Dedifferentiated amniotic fluid mesenchymal stem cell (primary cell): ENCODE data around the gene APBB1IP.

ENCODE experiments used
- DNase-seq: peaks from one replicate; pipeline ENCODE4 v3.0.0-alpha.2; 2016; ENCODE audit errors: extremely low spot score

The APBB1IP gene

GRCh38 chr10:26507441-26507840 is 69.3 kb downstream of the APBB1IP start:
- DNase-seq: no peak

- no peak for DNase-seq
These were observed 69.9 kb downstream of the APBB1IP start for GRCh38 chr10:26508016-26508415.

- no peak for DNase-seq
These were observed 71.2 kb downstream of the APBB1IP start for GRCh38 chr10:26509307-26509706.

- no peak for DNase-seq
These were observed 75.0 kb downstream of the APBB1IP start for GRCh38 chr10:26513101-26513500.

- DNase-seq: no peak
These were observed 78.5 kb downstream of the APBB1IP start for GRCh38 chr10:26516540-26517101.

GRCh38 chr10:26517141-26517867 is 79.2 kb downstream of the APBB1IP start:
- DNase-seq: no peak

GRCh38 chr10:26519803-26520202 is 81.7 kb downstream of the APBB1IP start:
- DNase-seq: no peak

- DNase-seq: no peak
These were observed 82.4 kb downstream of the APBB1IP start for GRCh38 chr10:26520575-26520974.

- no peak for DNase-seq
These were observed 86.2 kb downstream of the APBB1IP start for GRCh38 chr10:26524161-26524896.

GRCh38 chr10:26525586-26525985 is 87.4 kb downstream of the APBB1IP start:
- DNase-seq: no peak

GRCh38 chr10:26527018-26527417 is 88.9 kb downstream of the APBB1IP start:
- no peak for DNase-seq

- DNase-seq: no peak
These were observed 89.9 kb downstream of the APBB1IP start for GRCh38 chr10:26528048-26528447.

GRCh38 chr10:26528715-26529393 is 90.7 kb downstream of the APBB1IP start:
- DNase-seq: no peak

GRCh38 chr10:26534384-26534783 is 96.2 kb downstream of the APBB1IP start:
- no peak for DNase-seq

- DNase-seq: no peak
These were observed 102.5 kb downstream of the APBB1IP start for GRCh38 chr10:26540601-26541000.

- DNase-seq: no peak
These were observed 105.6 kb downstream of the APBB1IP start for GRCh38 chr10:26543567-26544306.

GRCh38 chr10:26544932-26545331 is 106.8 kb downstream of the APBB1IP start:
- DNase-seq: no peak

- no peak for DNase-seq
These were observed 112.8 kb downstream of the APBB1IP start for GRCh38 chr10:26550774-26551526.

GRCh38 chr10:26554246-26554645 is 116.1 kb downstream of the APBB1IP start:
- no peak for DNase-seq

- peak; percentile 40 for DNase-seq
These were observed 117.7 kb downstream of the APBB1IP start for GRCh38 chr10:26555719-26556368.
